H9 (cell line): ENCODE data around the gene MYO1D. TPM values are rescaled to one million over a fixed set of nuclear protein-coding genes. Genes with fewer than 3 reads are reported as not detected.

Source experiments
- DNase-seq: peaks from one replicate; pipeline ENCODE4 v3.0.0-alpha.2; 2017
- H2AFZ ChIP-seq: one replicate; pipeline ENCODE4 v1.6.1; 2013; ENCODE audit warnings: mild to moderate bottlenecking, low read length, control low read depth, moderate library complexity
- H2AK5ac ChIP-seq: 2 replicates; pipeline ENCODE4 v1.6.1; 2013; ENCODE audit warnings: low read length, control low read depth, mixed read lengths; ENCODE audit not compliant: insufficient read length
- H2BK120ac ChIP-seq: one replicate; pipeline ENCODE4 v1.6.1; 2013; ENCODE audit warnings: low read depth, mild to moderate bottlenecking, low read length, control low read depth, inconsistent platforms; ENCODE audit not compliant: poor library complexity, severe bottlenecking
- H2BK12ac ChIP-seq: 2 replicates; pipeline ENCODE4 v1.6.1; 2013; ENCODE audit warnings: low read length, control low read depth, mixed read lengths, low read depth; ENCODE audit not compliant: insufficient read length
- H2BK15ac ChIP-seq: 2 replicates; pipeline ENCODE4 v1.6.1; 2013; ENCODE audit warnings: low read depth, low read length, control low read depth
- H2BK20ac ChIP-seq: one replicate; pipeline ENCODE4 v1.6.1; 2013; ENCODE audit warnings: low read depth, mild to moderate bottlenecking, low read length, control low read depth, inconsistent platforms; ENCODE audit not compliant: poor library complexity, severe bottlenecking
- H2BK5ac ChIP-seq: 2 replicates; pipeline ENCODE4 v1.6.1; 2013; ENCODE audit warnings: low read length, control low read depth, mixed read lengths; ENCODE audit not compliant: insufficient read length
- H3K14ac ChIP-seq: 2 replicates; pipeline ENCODE4 v1.6.1; 2013; ENCODE audit warnings: low read length, control low read depth; ENCODE audit not compliant: insufficient read depth
- H3K18ac ChIP-seq: 2 replicates; pipeline ENCODE4 v1.6.1; 2013; ENCODE audit warnings: low read depth, mild to moderate bottlenecking, mixed read lengths, low read length, control low read depth; ENCODE audit not compliant: insufficient read length
- H3K23ac ChIP-seq: 2 replicates; pipeline ENCODE4 v1.6.1; 2013; ENCODE audit warnings: low read length, control low read depth, mixed read lengths, low read depth; ENCODE audit not compliant: insufficient read length
- H3K23me2 ChIP-seq: 2 replicates; pipeline ENCODE4 v1.6.1; 2013; ENCODE audit warnings: low read depth, mild to moderate bottlenecking, mixed read lengths, low read length, control low read depth; ENCODE audit not compliant: insufficient read length, poor library complexity, severe bottlenecking
- H3K27ac ChIP-seq: 2 replicates; pipeline ENCODE4 v1.5.1; 2013; ENCODE audit warnings: low read length, control low read depth, mixed read lengths, low read depth; ENCODE audit not compliant: insufficient read length
- H3K27me3 ChIP-seq: 2 replicates; pipeline ENCODE4 v1.6.1; 2013; ENCODE audit warnings: low read length, control low read depth, inconsistent platforms; ENCODE audit not compliant: insufficient read depth
- H3K4ac ChIP-seq: 2 replicates; pipeline ENCODE4 v1.6.1; 2013; ENCODE audit warnings: low read depth, mild to moderate bottlenecking, control low read depth, inconsistent platforms, low read length, moderate library complexity
- H3K4me1 ChIP-seq: 2 replicates; pipeline ENCODE4 v1.6.1; 2013; ENCODE audit warnings: low read length, control low read depth, inconsistent platforms; ENCODE audit not compliant: insufficient read depth
- H3K4me2 ChIP-seq: 2 replicates; pipeline ENCODE4 v1.6.1; 2013; ENCODE audit warnings: low read length, control low read depth, mixed read lengths; ENCODE audit not compliant: insufficient read length, insufficient read depth
- H3K56ac ChIP-seq: 2 replicates; pipeline ENCODE4 v1.6.1; 2013; ENCODE audit warnings: low read depth, mild to moderate bottlenecking, mixed read lengths, low read length, control low read depth; ENCODE audit not compliant: insufficient read length
- H3K79me1 ChIP-seq: 2 replicates; pipeline ENCODE4 v1.6.1; 2013; ENCODE audit warnings: low read depth, mild to moderate bottlenecking, moderate library complexity, low read length, control low read depth, inconsistent platforms; ENCODE audit not compliant: insufficient read depth, poor library complexity, severe bottlenecking
- H3K79me2 ChIP-seq: 2 replicates; pipeline ENCODE4 v1.6.1; 2013; ENCODE audit warnings: low read length, control low read depth, inconsistent platforms; ENCODE audit not compliant: insufficient read depth
- H3K9ac ChIP-seq: 2 replicates; pipeline ENCODE4 v1.6.1; 2013; ENCODE audit warnings: low read length, control low read depth, mixed read lengths; ENCODE audit not compliant: insufficient read length; ENCODE audit errors: extremely low read depth
- H3K9me3 ChIP-seq: one replicate; pipeline ENCODE4 v1.6.1; 2013; ENCODE audit warnings: low read depth, low read length, inconsistent platforms; ENCODE audit not compliant: control insufficient read depth
- H3T11ph ChIP-seq: one replicate; pipeline ENCODE4 v1.6.1; 2013; ENCODE audit warnings: mild to moderate bottlenecking, low read length, control low read depth, inconsistent platforms
- H4K20me1 ChIP-seq: one replicate; pipeline ENCODE4 v1.6.1; 2013; ENCODE audit not compliant: control insufficient read depth, insufficient read length, insufficient read depth
- H4K5ac ChIP-seq: 2 replicates; pipeline ENCODE4 v1.6.1; 2013; ENCODE audit warnings: low read depth, mild to moderate bottlenecking, mixed read lengths, low read length, control low read depth; ENCODE audit not compliant: insufficient read length
- H4K8ac ChIP-seq: replicated peaks from 2 replicates; pipeline ENCODE4 v1.6.1; 2013; ENCODE audit warnings: low read length, control low read depth, mixed read lengths, low read depth; ENCODE audit not compliant: insufficient read length
- H4K91ac ChIP-seq: 2 replicates; pipeline ENCODE4 v1.6.1; 2013; ENCODE audit warnings: low read depth, mild to moderate bottlenecking, moderate library complexity, mixed read lengths, low read length, control low read depth; ENCODE audit not compliant: insufficient read length
- H3K27ac Mint-ChIP-seq, 3 experiments: 2 replicates in 2 of 3; 3 replicates in 1 of 3; pipeline ENCODE4 v1.8.0; 2020 to 2021; ENCODE audit warnings: mixed read lengths in 3 of 3, mild to moderate bottlenecking in 1 of 3, moderate library complexity in 1 of 3
- H3K27me3 Mint-ChIP-seq: 2 replicates; pipeline ENCODE4 v1.8.0; 2021; ENCODE audit warnings: low read depth, mild to moderate bottlenecking, moderate library complexity, mixed read lengths
- H3K36me3 Mint-ChIP-seq, 3 experiments: 2 replicates in 2 of 3; 3 replicates in 1 of 3; pipeline ENCODE4 v1.8.0; 2020 to 2021; ENCODE audit warnings: low read depth in 3 of 3, mixed read lengths in 3 of 3; ENCODE audit not compliant: insufficient read depth in 1 of 3
- H3K4me1 Mint-ChIP-seq, 2 experiments: 2 replicates each; pipeline ENCODE4 v1.8.0; 2020; ENCODE audit warnings: mixed read lengths in 2 of 2
- H3K4me3 Mint-ChIP-seq, 2 experiments: 2 replicates in 1 of 2; 3 replicates in 1 of 2; pipeline ENCODE4 v1.8.0; 2020 to 2021; ENCODE audit warnings: mild to moderate bottlenecking in 2 of 2, mixed read lengths in 2 of 2, moderate library complexity in 1 of 2
- H3K9me3 Mint-ChIP-seq, 2 experiments: 2 replicates in 1 of 2; 3 replicates in 1 of 2; pipeline ENCODE4 v1.8.0; 2020; ENCODE audit warnings: mild to moderate bottlenecking in 2 of 2, mixed read lengths in 2 of 2, moderate library complexity in 1 of 2
- WGBS: extraction: QIAGEN DNeasy Blood & Tissue Kit; methylation state at CpG from one replicate; pipeline ENCODE4 v1.1.7; 2013; ENCODE audit warnings: missing lambda C conversion rate, low lambda C conversion rate, mixed read lengths; ENCODE audit not compliant: insufficient read length; ENCODE audit errors: extremely low coverage; 5-methylcytosine and 5-hydroxymethylcytosine counted together
- total RNA-seq: library from RNA; stranded (reverse); gene quantifications from 2 replicates; pipeline ENCODE4 v1.2.1, GENCODE V29; 2021
- TF ChIP-seq, protein P1 (sequence below): fragments of 200-600 bp; sonication (generic); conservative IDR thresholded peaks from 3 replicates; pipeline ENCODE4 v1.8.0; 2021; ENCODE audit warnings: antibody characterized with exemption, mild to moderate bottlenecking

Gene MYO1D
- total RNA-seq, 1 experiment from 2014 or later: 19.0 TPM

DNA sequence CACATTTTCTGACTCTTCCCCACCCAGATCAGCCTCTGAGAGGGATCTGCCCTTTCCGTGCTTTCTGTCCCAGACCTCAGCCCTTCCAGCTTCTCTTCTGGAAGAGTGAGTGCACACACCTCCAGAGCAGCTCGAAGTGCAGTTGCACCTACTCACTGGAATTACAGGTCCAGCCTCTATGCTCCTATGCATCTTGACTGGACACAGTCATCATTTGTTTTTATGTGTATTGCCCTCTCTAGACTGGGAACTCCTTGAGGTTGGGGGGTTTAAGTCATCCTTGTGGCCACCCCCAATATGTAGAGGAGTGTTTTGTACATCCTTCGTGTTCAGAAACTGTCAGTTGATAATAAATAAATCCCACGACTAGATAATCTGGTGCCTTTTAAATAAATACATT is 308.2 kb downstream of the MYO1D start:
- peaks cover 13 to 22% of the 10 kb centered on the region in 2 experiments for H3K4me1 Mint-ChIP-seq

More for the DNA sequence above, 308.2 kb downstream of the MYO1D start:
- TF ChIP-seq, protein P1, sequence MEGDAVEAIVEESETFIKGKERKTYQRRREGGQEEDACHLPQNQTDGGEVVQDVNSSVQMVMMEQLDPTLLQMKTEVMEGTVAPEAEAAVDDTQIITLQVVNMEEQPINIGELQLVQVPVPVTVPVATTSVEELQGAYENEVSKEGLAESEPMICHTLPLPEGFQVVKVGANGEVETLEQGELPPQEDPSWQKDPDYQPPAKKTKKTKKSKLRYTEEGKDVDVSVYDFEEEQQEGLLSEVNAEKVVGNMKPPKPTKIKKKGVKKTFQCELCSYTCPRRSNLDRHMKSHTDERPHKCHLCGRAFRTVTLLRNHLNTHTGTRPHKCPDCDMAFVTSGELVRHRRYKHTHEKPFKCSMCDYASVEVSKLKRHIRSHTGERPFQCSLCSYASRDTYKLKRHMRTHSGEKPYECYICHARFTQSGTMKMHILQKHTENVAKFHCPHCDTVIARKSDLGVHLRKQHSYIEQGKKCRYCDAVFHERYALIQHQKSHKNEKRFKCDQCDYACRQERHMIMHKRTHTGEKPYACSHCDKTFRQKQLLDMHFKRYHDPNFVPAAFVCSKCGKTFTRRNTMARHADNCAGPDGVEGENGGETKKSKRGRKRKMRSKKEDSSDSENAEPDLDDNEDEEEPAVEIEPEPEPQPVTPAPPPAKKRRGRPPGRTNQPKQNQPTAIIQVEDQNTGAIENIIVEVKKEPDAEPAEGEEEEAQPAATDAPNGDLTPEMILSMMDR: no peak
- H3K18ac ChIP-seq: no peak overlapping the region
- H3K23ac ChIP-seq: no peak overlapping the region
- Mint-ChIP-seq H3K36me3 (no peaks in the 10 kb centered on the region), H3K9me3 (no peaks in the 10 kb centered on the region), H3K27ac (no peak overlapping the region), H3K4me3 (no peak overlapping the region), H3K27me3 (no peaks in the 10 kb centered on the region)
- H2BK12ac ChIP-seq: no peak overlapping the region
- no peak overlapping the region for H3K27ac ChIP-seq
- H3K27me3 ChIP-seq: no peaks in the 10 kb centered on the region
- H2BK20ac ChIP-seq: no peak overlapping the region
- no peaks in the 10 kb centered on the region for H3K9me3 ChIP-seq
- DNase-seq: no peak
- no CpG with 5 or more reads among the region's 4 CpGs for WGBS
- H2BK5ac ChIP-seq: no peak overlapping the region
- H3K4me1 ChIP-seq: no peaks in the 10 kb centered on the region
- no peak overlapping the region for H3T11ph ChIP-seq
- H3K79me1 ChIP-seq: no peaks in the 10 kb centered on the region
- no peak overlapping the region for H3K14ac ChIP-seq
- H2AFZ ChIP-seq: no peak overlapping the region
- H3K23me2 ChIP-seq: no peaks in the 10 kb centered on the region
- H3K56ac ChIP-seq: no peak overlapping the region
- H3K4ac ChIP-seq: no peak overlapping the region
- H4K20me1 ChIP-seq: no peaks in the 10 kb centered on the region
- H2AK5ac ChIP-seq: no peak overlapping the region
- no peak overlapping the region for H3K9ac ChIP-seq
- H3K4me2 ChIP-seq: no peak overlapping the region
- H2BK120ac ChIP-seq: no peak overlapping the region
- H4K91ac ChIP-seq: no peak overlapping the region
- H4K8ac ChIP-seq: no peak overlapping the region
- H3K79me2 ChIP-seq: no peaks in the 10 kb centered on the region
- H4K5ac ChIP-seq: no peak overlapping the region
- no peak overlapping the region for H2BK15ac ChIP-seq
